Hepatocyte (in vitro differentiated cells): ENCODE results near the gene RPS23.
"Not testable (repeated sequence)": the region's sequence is repeated elsewhere in the genome, so short reads cannot be mapped to it uniquely, and the experiment has no call there.

Experiments
- CTCF ChIP-seq: fragments of 200-600 bp; sonication (generic); IDR thresholded peaks from 2 replicates; pipeline ENCODE4 v1.5.1; 2016; ENCODE audit warnings: antibody characterized with exemption, mild to moderate bottlenecking; ENCODE audit not compliant: poor library complexity
- EZH2 ChIP-seq: fragments of 200-600 bp; sonication (generic); IDR thresholded peaks from 2 replicates; pipeline ENCODE4 v1.6.1; 2016; ENCODE audit warnings: antibody characterized with exemption, mild to moderate bottlenecking, borderline replicate concordance

DNA sequence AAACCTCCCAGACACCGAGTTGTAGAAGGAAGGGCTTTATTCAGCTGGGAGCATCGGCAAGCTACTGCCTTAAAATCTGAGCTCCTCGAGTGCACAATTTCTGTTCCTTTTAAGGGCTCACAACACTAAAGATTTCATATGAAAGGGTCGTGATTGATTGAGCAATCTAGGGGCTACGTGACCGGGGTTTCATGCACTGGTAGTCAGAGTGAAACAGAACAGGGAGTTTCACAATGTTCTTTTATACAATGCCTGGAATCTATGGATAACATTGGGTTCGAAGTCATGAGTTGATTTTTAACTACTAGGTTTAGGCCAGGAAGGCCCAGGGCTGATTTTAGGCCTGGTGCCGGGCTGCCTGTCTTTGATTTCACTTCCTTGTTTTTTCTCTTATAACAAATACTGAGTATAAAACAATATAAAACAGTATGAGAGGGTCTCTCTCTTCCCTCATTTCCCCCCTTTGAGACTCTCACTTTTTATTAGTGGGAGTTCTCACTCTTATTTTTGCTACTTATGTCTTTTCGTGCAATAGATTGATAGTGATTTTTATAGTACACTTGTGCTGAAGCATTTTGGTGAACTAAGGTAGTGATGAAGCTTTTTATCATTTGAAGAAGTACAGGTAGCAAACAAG lies 10.7 kb downstream of the RPS23 start:
- TF ChIP-seq CTCF, EZH2: not testable (repeated sequence)
